GM19397 (cell line): ENCODE measurements around the gene OPRM1.
"Not testable (repeated sequence)": the region's sequence is repeated elsewhere in the genome, so short reads cannot be mapped to it uniquely, and the experiment has no call there.

Experiments used
- ATAC-seq: cut with Tn5 transposase; IDR thresholded peaks from one replicate; pipeline ENCODE4 v1.9.1; 2021; ENCODE audit warnings: mild to moderate bottlenecking, moderate library complexity; ENCODE audit not compliant: unreplicated experiment

Gene OPRM1

GRCh38 chr6:154139892-154140291 is 100.9 kb downstream of the OPRM1 start:
- ATAC-seq: no peak

GRCh38 chr6:154140743-154141142 is 101.7 kb downstream of the OPRM1 start:
- ATAC-seq: no peak

GRCh38 chr6:154143753-154144152 is 104.7 kb downstream of the OPRM1 start:
- no peak for ATAC-seq

- ATAC-seq: no peak
These were observed 115.4 kb downstream of the OPRM1 start for GRCh38 chr6:154154389-154154967.

GRCh38 chr6:154156135-154156896 is 117.3 kb downstream of the OPRM1 start:
- peak; percentile 72 for ATAC-seq

- peak; percentile 43 for ATAC-seq
These were observed 118.0 kb downstream of the OPRM1 start for GRCh38 chr6:154157082-154157481.

GRCh38 chr6:154157706-154158105 is 118.7 kb downstream of the OPRM1 start:
- no peak for ATAC-seq

GRCh38 chr6:154159126-154159525 is 120.1 kb downstream of the OPRM1 start:
- no peak for ATAC-seq

- peak; percentile 50 for ATAC-seq
These were observed 122.6 kb downstream of the OPRM1 start for GRCh38 chr6:154161689-154162088.

- ATAC-seq: no peak
These were observed 125.4 kb downstream of the OPRM1 start for GRCh38 chr6:154164397-154164796.

GRCh38 chr6:154165478-154165877 is 126.4 kb downstream of the OPRM1 start:
- ATAC-seq: no peak

- no peak for ATAC-seq
These were observed 127.1 kb downstream of the OPRM1 start for GRCh38 chr6:154166140-154166539.

- ATAC-seq: no peak
These were observed 128.1 kb downstream of the OPRM1 start for GRCh38 chr6:154167126-154167525.

GRCh38 chr6:154169193-154169847 is 130.3 kb downstream of the OPRM1 start:
- no peak for ATAC-seq

GRCh38 chr6:154170106-154170505 is 131.1 kb downstream of the OPRM1 start:
- ATAC-seq: no peak

GRCh38 chr6:154172393-154172792 is 133.4 kb downstream of the OPRM1 start:
- not testable (repeated sequence) for ATAC-seq

- no peak for ATAC-seq
These were observed 140.4 kb downstream of the OPRM1 start for GRCh38 chr6:154179434-154179833.

GRCh38 chr6:154187203-154187602 is 148.2 kb downstream of the OPRM1 start:
- ATAC-seq: no peak

GRCh38 chr6:154187714-154188113 is 148.7 kb downstream of the OPRM1 start:
- ATAC-seq: peak; percentile 64

GRCh38 chr6:154196333-154196885 is 157.4 kb downstream of the OPRM1 start:
- ATAC-seq: no peak

GRCh38 chr6:154197196-154197860 is 158.3 kb downstream of the OPRM1 start:
- no peak for ATAC-seq
